HEK293 (cell line): ENCODE results near the gene DBF4.

Source experiments
- CTCF ChIA-PET: fragments of 350-600 bp; formaldehyde crosslinking; extraction: SDS; loops from one replicate; lab custom pipeline; 2021; ENCODE audit warnings: antibody characterized with exemption; lab: Yijun Ruan, JAX
- POLR2A ChIA-PET: fragments of 300-600 bp; formaldehyde crosslinking; extraction: SDS; loops from one replicate; lab custom pipeline; 2020; ENCODE audit warnings: antibody characterized with exemption, inconsistent platforms; lab: Yijun Ruan, JAX
- H3K27ac ChIP-seq: fragments of 200-500 bp; sonication (Bioruptor generic); 2 replicates; pipeline ENCODE4 v1.5.1; 2014; ENCODE audit warnings: low read depth, low read length, control low read depth, inconsistent platforms; ENCODE audit errors: extremely low read depth
- H3K36me3 ChIP-seq, 2 experiments: fragments of 200-500 bp in 1 of 2; sonication (Bioruptor generic) in 1 of 2; 1 replicate in 1 of 2; 2 replicates in 1 of 2; pipeline ENCODE4 v1.5.1; 2014 to 2017; ENCODE audit warnings: inconsistent platforms in 2 of 2, low read length in 2 of 2; ENCODE audit not compliant: control insufficient read depth in 2 of 2, insufficient read depth in 1 of 2
- H3K4me1 ChIP-seq: fragments of 200-500 bp; sonication (Bioruptor generic); 2 replicates; pipeline ENCODE4 v1.5.1; 2014; ENCODE audit warnings: mild to moderate bottlenecking, low read length, inconsistent platforms; ENCODE audit not compliant: control insufficient read depth, insufficient read depth
- H3K4me3 ChIP-seq: 2 replicates; pipeline ENCODE4 v1.5.1; 2011; ENCODE audit warnings: low read depth, mild to moderate bottlenecking, control low read depth, low read length, moderate library complexity
- H3K9me3 ChIP-seq: fragments of 200-500 bp; sonication (Bioruptor generic); 2 replicates; pipeline ENCODE4 v1.5.1; 2014; ENCODE audit warnings: low read depth, low read length, inconsistent platforms; ENCODE audit not compliant: control insufficient read depth, insufficient read depth
- GLIS2 ChIP-seq: fragments of 450-650 bp; formaldehyde crosslinking; IDR thresholded peaks from 2 replicates; pipeline ENCODE4 v1.5.1; 2016; ENCODE audit warnings: missing biosample characterization, missing genetic modification characterization
- HOXA7 ChIP-seq: sonication (generic); formaldehyde crosslinking; IDR thresholded peaks from 2 replicates; pipeline ENCODE4 v1.8.1; 2022; ENCODE audit warnings: missing genetic modification reagents, borderline replicate concordance
- KLF9 ChIP-seq: fragments of 450-650 bp; formaldehyde crosslinking; IDR thresholded peaks from 2 replicates; pipeline ENCODE4 v1.5.1; 2016; ENCODE audit warnings: missing biosample characterization, missing genetic modification characterization, low read depth
- MZF1 ChIP-seq: fragments of 450-650 bp; formaldehyde crosslinking; IDR thresholded peaks from 2 replicates; pipeline ENCODE4 v1.5.1; 2017; ENCODE audit warnings: missing biosample characterization, missing genetic modification characterization, borderline replicate concordance
- OVOL3 ChIP-seq: fragments of 450-650 bp; formaldehyde crosslinking; IDR thresholded peaks from 2 replicates; pipeline ENCODE4 v1.5.1; 2016; ENCODE audit warnings: missing biosample characterization, missing genetic modification characterization
- ZBTB26 ChIP-seq: fragments of 450-650 bp; formaldehyde crosslinking; optimal IDR thresholded peaks from 2 replicates; pipeline ENCODE3; 2016; ENCODE audit warnings: missing biosample characterization, mild to moderate bottlenecking, missing genetic modification characterization
- ZBTB8A ChIP-seq: fragments of 450-650 bp; formaldehyde crosslinking; IDR thresholded peaks from 2 replicates; pipeline ENCODE4 v1.5.1; 2016; ENCODE audit warnings: missing biosample characterization, missing genetic modification characterization
- ZFHX2 ChIP-seq: fragments of 450-650 bp; formaldehyde crosslinking; conservative IDR thresholded peaks from 2 replicates; pipeline ENCODE4 v1.5.1; 2016; ENCODE audit warnings: missing biosample characterization, missing genetic modification characterization
- ZNF184 ChIP-seq: fragments of 450-650 bp; IDR thresholded peaks from 2 replicates; pipeline ENCODE4 v1.5.1; 2018; ENCODE audit warnings: missing biosample characterization, mild to moderate bottlenecking, missing genetic modification characterization
- ZNF292 ChIP-seq: fragments of 450-650 bp; formaldehyde crosslinking; IDR thresholded peaks from 2 replicates; pipeline ENCODE4 v1.5.1; 2016; ENCODE audit warnings: low read depth, missing biosample characterization, missing genetic modification characterization, borderline replicate concordance
- ZNF596 ChIP-seq: fragments of 450-650 bp; IDR thresholded peaks from 2 replicates; pipeline ENCODE4 v1.5.0; 2018; ENCODE audit warnings: missing biosample characterization, mild to moderate bottlenecking, missing genetic modification characterization, moderate library complexity
- ZNF777 ChIP-seq: fragments of 450-650 bp; formaldehyde crosslinking; IDR thresholded peaks from 2 replicates; pipeline ENCODE4 v1.5.1; 2017; ENCODE audit warnings: missing biosample characterization, missing genetic modification characterization, borderline replicate concordance
- ZNF792 ChIP-seq: fragments of 450-650 bp; formaldehyde crosslinking; IDR thresholded peaks from 2 replicates; pipeline ENCODE4 v1.5.1; 2016; ENCODE audit warnings: missing biosample characterization, missing genetic modification characterization
- TF ChIP-seq, protein P1 (sequence below): fragments of 450-650 bp; formaldehyde crosslinking; IDR thresholded peaks from 2 replicates; pipeline ENCODE4 v1.5.1; 2017; ENCODE audit warnings: missing biosample characterization, missing genetic modification characterization
- TF ChIP-seq, protein P2 (sequence below): fragments of 450-650 bp; formaldehyde crosslinking; IDR thresholded peaks from 2 replicates; pipeline ENCODE4 v1.5.1; 2016; ENCODE audit warnings: missing biosample characterization, missing genetic modification characterization
- TF ChIP-seq, protein P3 (sequence below): fragments of 450-650 bp; formaldehyde crosslinking; IDR thresholded peaks from 2 replicates; pipeline ENCODE4 v1.5.1; 2016; ENCODE audit warnings: missing biosample characterization, missing genetic modification characterization, borderline replicate concordance
- TF ChIP-seq, protein P4 (sequence below): fragments of 450-650 bp; formaldehyde crosslinking; IDR thresholded peaks from 2 replicates; pipeline ENCODE4 v1.5.1; 2016; ENCODE audit warnings: missing biosample characterization, missing genetic modification characterization

The DBF4 gene

DNA sequence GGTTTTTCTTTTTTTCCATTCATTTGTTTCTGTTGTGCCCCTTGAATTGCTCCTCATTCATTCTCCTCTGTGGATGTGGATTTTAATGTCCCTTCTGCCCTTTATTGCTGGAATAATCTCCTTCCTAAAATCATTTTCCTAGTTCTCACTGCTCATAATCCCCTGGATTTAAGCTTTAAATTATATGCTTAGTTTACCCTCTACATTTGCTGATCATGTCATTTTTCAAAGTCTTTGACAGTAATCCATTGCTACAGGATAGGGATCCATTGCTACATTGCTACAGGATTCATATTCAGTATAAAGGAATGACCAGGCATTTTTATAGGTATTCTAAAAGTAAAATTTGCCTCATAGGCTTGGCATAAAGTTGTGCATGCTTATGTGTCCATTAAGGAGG is 72.1 kb downstream of the DBF4 start:
- TF ChIP-seq ZNF292 (tag by site-specific recombination): no peak
- TF ChIP-seq, protein P1, sequence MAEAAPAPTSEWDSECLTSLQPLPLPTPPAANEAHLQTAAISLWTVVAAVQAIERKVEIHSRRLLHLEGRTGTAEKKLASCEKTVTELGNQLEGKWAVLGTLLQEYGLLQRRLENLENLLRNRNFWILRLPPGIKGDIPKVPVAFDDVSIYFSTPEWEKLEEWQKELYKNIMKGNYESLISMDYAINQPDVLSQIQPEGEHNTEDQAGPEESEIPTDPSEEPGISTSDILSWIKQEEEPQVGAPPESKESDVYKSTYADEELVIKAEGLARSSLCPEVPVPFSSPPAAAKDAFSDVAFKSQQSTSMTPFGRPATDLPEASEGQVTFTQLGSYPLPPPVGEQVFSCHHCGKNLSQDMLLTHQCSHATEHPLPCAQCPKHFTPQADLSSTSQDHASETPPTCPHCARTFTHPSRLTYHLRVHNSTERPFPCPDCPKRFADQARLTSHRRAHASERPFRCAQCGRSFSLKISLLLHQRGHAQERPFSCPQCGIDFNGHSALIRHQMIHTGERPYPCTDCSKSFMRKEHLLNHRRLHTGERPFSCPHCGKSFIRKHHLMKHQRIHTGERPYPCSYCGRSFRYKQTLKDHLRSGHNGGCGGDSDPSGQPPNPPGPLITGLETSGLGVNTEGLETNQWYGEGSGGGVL: no peak
- TF ChIP-seq MZF1 (tag by site-specific recombination): no peak
- TF ChIP-seq OVOL3 (tag by site-specific recombination): no peak
- TF ChIP-seq HOXA7: no peak
- TF ChIP-seq ZNF777 (tag by site-specific recombination): no peak
- TF ChIP-seq KLF9 (tag by site-specific recombination): no peak
- no peak for TF ChIP-seq ZBTB26
- TF ChIP-seq, protein P2, sequence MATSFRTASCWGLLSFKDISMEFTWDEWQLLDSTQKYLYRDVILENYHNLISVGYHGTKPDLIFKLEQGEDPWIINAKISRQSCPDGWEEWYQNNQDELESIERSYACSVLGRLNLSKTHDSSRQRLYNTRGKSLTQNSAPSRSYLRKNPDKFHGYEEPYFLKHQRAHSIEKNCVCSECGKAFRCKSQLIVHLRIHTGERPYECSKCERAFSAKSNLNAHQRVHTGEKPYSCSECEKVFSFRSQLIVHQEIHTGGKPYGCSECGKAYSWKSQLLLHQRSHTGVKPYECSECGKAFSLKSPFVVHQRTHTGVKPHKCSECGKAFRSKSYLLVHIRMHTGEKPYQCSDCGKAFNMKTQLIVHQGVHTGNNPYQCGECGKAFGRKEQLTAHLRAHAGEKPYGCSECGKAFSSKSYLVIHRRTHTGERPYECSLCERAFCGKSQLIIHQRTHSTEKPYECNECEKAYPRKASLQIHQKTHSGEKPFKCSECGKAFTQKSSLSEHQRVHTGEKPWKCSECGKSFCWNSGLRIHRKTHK (tag by site-specific recombination): no peak
- TF ChIP-seq ZNF792 (tag by site-specific recombination): no peak
- TF ChIP-seq, protein P3, sequence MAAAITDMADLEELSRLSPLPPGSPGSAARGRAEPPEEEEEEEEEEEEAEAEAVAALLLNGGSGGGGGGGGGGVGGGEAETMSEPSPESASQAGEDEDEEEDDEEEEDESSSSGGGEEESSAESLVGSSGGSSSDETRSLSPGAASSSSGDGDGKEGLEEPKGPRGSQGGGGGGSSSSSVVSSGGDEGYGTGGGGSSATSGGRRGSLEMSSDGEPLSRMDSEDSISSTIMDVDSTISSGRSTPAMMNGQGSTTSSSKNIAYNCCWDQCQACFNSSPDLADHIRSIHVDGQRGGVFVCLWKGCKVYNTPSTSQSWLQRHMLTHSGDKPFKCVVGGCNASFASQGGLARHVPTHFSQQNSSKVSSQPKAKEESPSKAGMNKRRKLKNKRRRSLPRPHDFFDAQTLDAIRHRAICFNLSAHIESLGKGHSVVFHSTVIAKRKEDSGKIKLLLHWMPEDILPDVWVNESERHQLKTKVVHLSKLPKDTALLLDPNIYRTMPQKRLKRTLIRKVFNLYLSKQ (tag by site-specific recombination): no peak
- TF ChIP-seq ZBTB8A (tag by site-specific recombination): no peak
- TF ChIP-seq ZNF184: no peak
- no peak for TF ChIP-seq ZNF596
- TF ChIP-seq, protein P4, sequence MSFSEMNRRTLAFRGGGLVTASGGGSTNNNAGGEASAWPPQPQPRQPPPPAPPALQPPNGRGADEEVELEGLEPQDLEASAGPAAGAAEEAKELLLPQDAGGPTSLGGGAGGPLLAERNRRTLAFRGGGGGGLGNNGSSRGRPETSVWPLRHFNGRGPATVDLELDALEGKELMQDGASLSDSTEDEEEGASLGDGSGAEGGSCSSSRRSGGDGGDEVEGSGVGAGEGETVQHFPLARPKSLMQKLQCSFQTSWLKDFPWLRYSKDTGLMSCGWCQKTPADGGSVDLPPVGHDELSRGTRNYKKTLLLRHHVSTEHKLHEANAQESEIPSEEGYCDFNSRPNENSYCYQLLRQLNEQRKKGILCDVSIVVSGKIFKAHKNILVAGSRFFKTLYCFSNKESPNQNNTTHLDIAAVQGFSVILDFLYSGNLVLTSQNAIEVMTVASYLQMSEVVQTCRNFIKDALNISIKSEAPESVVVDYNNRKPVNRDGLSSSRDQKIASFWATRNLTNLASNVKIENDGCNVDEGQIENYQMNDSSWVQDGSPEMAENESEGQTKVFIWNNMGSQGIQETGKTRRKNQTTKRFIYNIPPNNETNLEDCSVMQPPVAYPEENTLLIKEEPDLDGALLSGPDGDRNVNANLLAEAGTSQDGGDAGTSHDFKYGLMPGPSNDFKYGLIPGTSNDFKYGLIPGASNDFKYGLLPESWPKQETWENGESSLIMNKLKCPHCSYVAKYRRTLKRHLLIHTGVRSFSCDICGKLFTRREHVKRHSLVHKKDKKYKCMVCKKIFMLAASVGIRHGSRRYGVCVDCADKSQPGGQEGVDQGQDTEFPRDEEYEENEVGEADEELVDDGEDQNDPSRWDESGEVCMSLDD: no peak
- TF ChIP-seq GLIS2 (tag by site-specific recombination): no peak
- no peak for TF ChIP-seq ZFHX2 (tag by site-specific recombination)
- no peaks in the 10 kb centered on the region for H3K4me1 ChIP-seq
- no peaks in the 10 kb centered on the region for H3K36me3 ChIP-seq
- H3K4me3 ChIP-seq: no peak overlapping the region
- no peaks in the 10 kb centered on the region for H3K9me3 ChIP-seq
- POLR2A ChIA-PET: no interaction called here
- H3K27ac ChIP-seq: no peak overlapping the region
- CTCF ChIA-PET: no interaction called here
